ENCODE results near the gene CYP3A7. TPM values are rescaled to one million over a fixed set of nuclear protein-coding genes. Genes with fewer than 3 reads are reported as not detected.

The CYP3A7 gene
- total RNA-seq, 4 donors from 2014 or later, result 0.26 to 0.34 TPM; not detected in 2

GRCh38 chr7:99679400-99680191 lies 55.4 kb downstream of the CYP3A7 start, which contains the start of gene CYP3A5:
Gene CYP3A5, minus strand, starts transcription at chr7:99679996. Its CDS starts 100 bp downstream, at chr7:99679896.
- no peak for DNase-seq (ENCODE audit: extremely low spot score)
- TF ChIP-seq POLR2AphosphoS5 (IDR thresholded peaks at IDR 0.05) (peak; percentile 8 to 18), POLR2A (IDR thresholded peaks at IDR 0.05; ENCODE audit: low read depth) (no peak)
- Histone ChIP-seq H3K27me3 (no peaks in the 10 kb centered on the region), H3K27ac (replicated peaks in 1 of 4) (peak within 1 kb of the TSS in 1 of 4 donors; percentile 30), H3K4me1 (peaks cover 0 to 8% (median 3%) of the 10 kb centered on the region in 4 donors), H3K9me3 (peaks cover 0 to 3% (median 0%) of the 10 kb centered on the region in 4 donors), H3K4me3 (peak within 1 kb of the TSS; percentile 9 to 27 (median 18)), H3K36me3 (no peaks in the 10 kb centered on the region)
- WGBS, result 50% methylated on average over 10 of the region's 10 CpGs
- intact Hi-C loops (cut with DNase I), result no loop called here

- DNase-seq (ENCODE audit: extremely low spot score), result no peak
- H3K4me3 ChIP-seq, result peak overlapping the region; percentile 9 to 27 (median 18)
- TF ChIP-seq POLR2A (IDR thresholded peaks at IDR 0.05; ENCODE audit: low read depth), result no peak
- intact Hi-C loops (cut with DNase I), result no loop called here
- H3K36me3 ChIP-seq, result no peaks in the 10 kb centered on the region
- WGBS, result 47% methylated on average over 4 of the region's 4 CpGs
- peaks cover 0 to 3% (median 0%) of the 10 kb centered on the region in 4 donors for H3K9me3 ChIP-seq
- H3K4me1 ChIP-seq, result peaks cover 0 to 8% (median 3%) of the 10 kb centered on the region in 4 donors
- H3K27me3 ChIP-seq, result no peaks in the 10 kb centered on the region
- H3K27ac ChIP-seq (replicated peaks in 1 of 4), result no peak overlapping the region
Observed at GRCh38 chr7:99679032-99679399, 56.0 kb downstream of the CYP3A7 start.

DNA sequence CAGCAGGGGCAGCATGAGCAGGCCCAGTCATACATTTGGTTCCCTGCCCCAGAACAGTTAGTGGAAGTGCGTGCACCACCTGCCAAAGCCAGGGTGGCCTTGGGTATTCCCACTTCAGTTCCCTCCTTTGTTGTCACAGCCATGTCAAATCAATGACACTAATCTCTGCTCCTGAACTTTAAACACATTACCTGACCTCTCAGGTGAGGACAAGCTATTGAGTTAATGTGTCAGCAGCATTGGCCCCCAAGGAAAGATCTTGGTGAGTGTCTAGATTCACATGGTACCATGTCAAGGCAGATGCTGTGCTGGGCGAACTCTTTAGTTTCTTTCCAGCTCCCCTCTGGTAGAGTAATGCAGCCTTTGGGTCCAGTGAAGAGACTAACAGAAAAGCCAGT lies 57.3 kb downstream of the CYP3A7 start:
- no peaks in the 10 kb centered on the region for H3K27me3 ChIP-seq
- H3K9me3 ChIP-seq, result peaks cover 0 to 3% (median 0%) of the 10 kb centered on the region in 4 donors
- DNase-seq (ENCODE audit: extremely low spot score), result no peak
- H3K4me3 ChIP-seq, result no peak overlapping the region
- H3K4me1 ChIP-seq, result peaks cover 0 to 8% (median 3%) of the 10 kb centered on the region in 4 donors
- no peak for TF ChIP-seq EP300 (IDR thresholded peaks at IDR 0.05)
- TF ChIP-seq POLR2AphosphoS5 (IDR thresholded peaks at IDR 0.05), result no peak
- TF ChIP-seq CTCF (IDR thresholded peaks at IDR 0.05), result no peak
- no peak for TF ChIP-seq POLR2A (IDR thresholded peaks at IDR 0.05; ENCODE audit: low read depth)
- no peak overlapping the region for H3K27ac ChIP-seq (replicated peaks in 1 of 4)
- intact Hi-C loops (cut with DNase I), result no loop called here
- no peaks in the 10 kb centered on the region for H3K36me3 ChIP-seq
- WGBS, result 96% methylated on average over 2 of the region's 2 CpGs

DNA sequence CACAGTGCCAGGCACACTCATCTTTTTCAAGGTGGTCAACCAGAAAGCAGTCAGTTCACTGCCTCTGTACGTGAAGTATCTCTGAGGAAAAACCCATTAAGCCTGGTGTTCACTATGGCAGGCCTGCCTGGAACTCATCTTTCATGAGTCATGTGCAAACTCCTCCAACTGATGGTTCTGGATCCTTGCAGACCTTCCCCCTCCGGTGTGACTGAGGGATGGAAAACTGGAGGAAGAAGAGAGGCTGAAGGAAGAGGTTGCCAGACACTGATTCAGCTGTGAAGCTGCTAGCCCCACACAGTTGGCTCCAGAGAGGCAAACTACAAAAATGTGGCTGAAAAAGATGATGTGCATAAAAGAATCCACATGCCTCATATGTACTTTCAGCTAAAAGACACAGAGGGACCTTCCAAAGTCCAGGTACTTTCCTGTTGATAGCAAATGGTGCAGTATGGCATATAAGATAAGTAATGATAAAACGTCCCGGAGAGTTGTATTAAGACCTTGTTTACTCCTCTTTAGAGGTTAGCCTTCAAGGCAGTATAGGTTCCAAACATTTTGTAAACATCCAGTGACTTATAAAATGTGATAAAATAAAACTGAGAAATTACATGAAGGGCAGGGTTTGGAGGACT lies 57.9 kb downstream of the CYP3A7 start:
- intact Hi-C loops (cut with DNase I), result no loop called here

More for the DNA sequence above, 57.9 kb downstream of the CYP3A7 start:
- WGBS, result 83% methylated on average over 4 of the region's 4 CpGs
- DNase-seq (ENCODE audit: extremely low spot score), result no peak
- no peaks in the 10 kb centered on the region for H3K27me3 ChIP-seq
- no peaks in the 10 kb centered on the region for H3K36me3 ChIP-seq
- TF ChIP-seq POLR2AphosphoS5 (IDR thresholded peaks at IDR 0.05) (no peak), POLR2A (IDR thresholded peaks at IDR 0.05; ENCODE audit: low read depth) (no peak), CTCF (IDR thresholded peaks at IDR 0.05) (no peak), EP300 (IDR thresholded peaks at IDR 0.05) (no peak)
- peaks cover 0 to 8% (median 3%) of the 10 kb centered on the region in 4 donors for H3K4me1 ChIP-seq
- no peak overlapping the region for H3K27ac ChIP-seq (replicated peaks in 1 of 4)
- peaks cover 0 to 2% (median 0%) of the 10 kb centered on the region in 4 donors for H3K9me3 ChIP-seq
- H3K4me3 ChIP-seq, result no peak overlapping the region
